GM18951 (cell line): ENCODE measurements around the gene CCL5.

ENCODE experiments used
- POLR2A ChIP-seq: IDR thresholded peaks from 4 replicates; pipeline ENCODE4 v1.6.1; 2011; ENCODE audit warnings: mild to moderate bottlenecking; ENCODE audit not compliant: insufficient read length, insufficient read depth; ENCODE audit errors: extremely low read depth
- in situ Hi-C: fragments of 300-500 bp; cut with MboI; formaldehyde crosslinking; loops from one replicate; pipeline ENCODE4 v1.12.0; 2022; ENCODE audit warnings: low sequenced_read_pairs, mixed read lengths, inconsistent platforms; ENCODE audit not compliant: unreplicated experiment

CCL5 gene

DNA sequence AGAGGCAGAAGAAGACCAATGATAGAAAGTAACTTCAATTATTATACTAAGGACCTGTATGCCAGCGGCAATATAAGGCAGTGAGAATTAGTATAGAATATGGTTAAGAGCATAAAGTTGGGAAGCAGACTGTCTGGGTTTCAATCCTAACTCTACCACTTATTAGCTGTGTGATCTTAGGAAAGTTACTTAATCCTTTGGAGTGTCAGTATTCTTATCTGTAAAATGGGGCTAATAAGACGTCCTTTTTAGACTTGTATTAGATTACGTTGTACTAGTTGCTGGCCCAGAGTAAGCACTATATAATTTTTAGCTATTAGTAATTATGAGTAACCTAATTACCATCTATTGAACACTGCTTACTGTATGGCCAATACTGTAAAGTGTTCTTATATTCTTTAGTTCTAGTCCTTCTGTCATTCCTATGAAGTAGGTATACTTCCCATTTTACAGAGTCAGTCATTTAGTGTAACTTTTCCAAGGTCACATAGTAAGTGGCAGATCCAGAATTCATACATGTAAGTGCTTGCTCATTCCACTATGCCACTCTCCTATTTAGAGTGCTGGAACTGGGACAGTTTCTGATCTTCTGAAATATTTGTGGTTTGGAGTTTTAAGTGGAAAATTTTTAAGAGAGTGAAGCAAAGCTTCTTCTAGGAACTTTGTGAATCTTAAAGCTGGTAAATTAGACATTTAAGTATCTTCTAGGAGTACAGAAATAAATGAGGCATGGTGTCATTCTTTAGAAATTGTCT lies 33.9 kb downstream of the CCL5 start:
- in situ Hi-C loops, result no loop called here

DNA sequence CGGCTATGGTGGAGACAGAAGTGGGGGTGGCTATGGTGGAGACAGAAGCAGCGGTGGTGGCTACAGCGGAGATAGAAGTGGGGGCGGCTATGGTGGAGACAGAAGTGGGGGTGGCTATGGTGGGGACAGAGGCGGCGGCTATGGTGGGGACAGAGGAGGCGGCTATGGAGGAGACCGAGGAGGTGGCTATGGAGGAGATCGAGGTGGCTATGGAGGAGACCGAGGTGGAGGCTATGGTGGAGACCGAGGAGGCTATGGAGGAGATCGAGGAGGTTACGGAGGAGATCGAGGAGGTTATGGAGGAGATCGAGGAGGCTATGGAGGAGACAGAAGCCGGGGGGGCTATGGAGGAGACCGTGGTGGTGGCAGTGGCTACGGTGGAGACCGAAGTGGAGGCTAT lies 35.6 kb downstream of the CCL5 start:
- in situ Hi-C loops, result no loop called here
- TF ChIP-seq POLR2A, result no peak

More for the DNA sequence above, 33.9 kb downstream of the CCL5 start:
- no peak for TF ChIP-seq POLR2A

DNA sequence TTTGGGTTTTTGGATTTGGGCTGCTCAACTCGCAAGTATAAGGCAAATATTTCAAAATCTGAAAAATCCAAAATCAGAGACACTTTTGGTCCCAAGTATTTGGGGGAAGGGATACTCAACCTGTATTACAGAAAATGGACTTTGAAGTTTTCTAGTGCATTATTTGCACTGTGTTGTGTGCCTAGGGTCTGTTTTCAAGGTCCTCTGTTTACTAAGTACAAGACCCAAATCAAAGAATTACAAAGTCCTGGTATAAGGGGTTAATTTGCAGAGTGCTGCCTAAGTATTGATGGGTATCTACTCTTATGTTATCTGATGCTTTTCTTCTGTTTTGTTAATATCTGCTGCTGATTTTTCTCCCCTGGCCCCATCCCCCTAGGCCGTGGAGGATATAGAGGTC lies 36.5 kb downstream of the CCL5 start:
- in situ Hi-C loops, result no loop called here
- no peak for TF ChIP-seq POLR2A

DNA sequence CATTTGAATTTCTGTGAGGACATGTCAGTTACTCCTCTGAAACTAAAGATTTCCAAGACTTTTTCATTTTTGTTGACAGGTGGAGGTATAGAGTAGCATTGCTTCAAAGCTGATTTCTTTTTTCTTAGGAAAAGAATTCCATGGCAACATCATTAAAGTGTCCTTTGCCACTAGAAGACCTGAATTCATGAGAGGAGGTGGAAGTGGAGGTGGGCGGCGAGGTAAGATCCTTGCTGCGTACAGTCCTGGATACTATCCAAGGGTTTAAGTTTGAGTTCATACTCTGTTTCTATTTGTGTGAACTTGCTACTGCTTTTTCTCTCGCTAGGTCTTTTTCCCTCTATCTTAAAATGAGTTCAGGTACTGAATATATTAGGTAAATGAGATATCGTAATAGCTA lies 37.9 kb downstream of the CCL5 start:
- TF ChIP-seq POLR2A, result no peak
- in situ Hi-C loops, result no loop called here

DNA sequence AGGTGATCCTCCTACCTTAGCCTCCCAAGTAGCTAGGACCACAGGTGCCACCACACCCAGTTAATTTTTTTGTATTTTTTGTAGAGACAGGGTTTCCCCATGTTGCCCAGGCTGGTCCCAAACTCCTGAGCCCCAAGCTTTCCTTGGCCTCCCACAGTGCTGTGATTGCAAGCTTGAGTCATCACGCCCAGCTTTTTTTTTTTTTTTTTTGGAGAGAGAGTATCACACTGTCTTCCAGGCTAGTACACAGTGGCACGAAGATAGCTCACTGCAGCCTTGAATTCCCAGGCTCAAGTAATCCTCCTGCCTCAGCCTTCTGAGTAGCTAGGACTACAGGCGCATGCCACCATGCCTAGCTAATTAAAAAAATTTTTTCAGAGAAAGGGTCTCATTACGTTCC lies 38.7 kb downstream of the CCL5 start:
- in situ Hi-C loops, result no loop called here
- TF ChIP-seq POLR2A, result no peak

DNA sequence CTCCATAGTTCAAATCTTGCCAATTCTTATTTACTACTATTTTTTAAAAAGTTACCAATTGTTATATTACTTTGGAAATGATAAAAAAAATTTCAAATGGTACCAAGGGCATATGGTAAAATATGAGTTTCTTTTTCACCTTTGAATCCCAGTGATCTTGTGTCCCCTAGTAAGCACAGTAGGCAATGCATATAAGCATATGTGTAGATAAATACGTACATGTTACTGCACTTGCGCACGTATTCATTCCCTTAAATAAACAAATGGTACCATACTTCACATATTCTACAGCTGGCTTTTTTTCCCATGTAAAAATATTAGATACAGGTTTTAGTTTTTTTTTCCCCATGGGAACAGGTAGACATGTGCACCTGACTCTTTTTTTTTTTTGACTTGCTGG lies 39.1 kb downstream of the CCL5 start:
- in situ Hi-C loops, result no loop called here
- no peak for TF ChIP-seq POLR2A

DNA sequence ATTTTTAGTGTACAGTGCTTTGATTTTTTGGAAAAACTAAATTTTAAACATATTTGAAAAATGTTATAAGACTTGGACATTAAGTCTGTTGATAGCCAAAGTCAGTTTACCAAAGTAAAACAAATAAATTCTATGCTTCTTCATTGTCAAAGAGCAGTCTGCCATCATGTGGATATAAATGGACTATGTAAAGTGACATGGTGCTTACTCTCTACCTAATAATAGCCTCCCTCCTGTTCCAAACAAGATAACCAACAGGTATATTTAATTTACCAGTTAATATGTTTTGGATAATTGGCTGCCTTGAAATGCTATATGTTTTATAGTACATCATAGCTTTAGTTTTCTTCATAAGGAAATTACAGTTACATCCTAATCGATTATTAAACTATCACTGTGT lies 55.0 kb downstream of the CCL5 start:
- no peak for TF ChIP-seq POLR2A
- in situ Hi-C loops, result no loop called here
